GM18951 (cell line): ENCODE results near the gene MMD.
A peak's percentile ranks its signal among the peaks of the same experiment; 100 is the strongest.
"Not testable (repeated sequence)": the region's sequence is repeated elsewhere in the genome, so short reads cannot be mapped to it uniquely, and the experiment has no call there.

Source experiments
- POLR2A ChIP-seq: IDR thresholded peaks from 4 replicates; pipeline ENCODE4 v1.6.1; 2011; ENCODE audit warnings: mild to moderate bottlenecking; ENCODE audit not compliant: insufficient read length, insufficient read depth; ENCODE audit errors: extremely low read depth
- in situ Hi-C: fragments of 300-500 bp; cut with MboI; formaldehyde crosslinking; loops from one replicate; pipeline ENCODE4 v1.12.0; 2022; ENCODE audit warnings: low sequenced_read_pairs, mixed read lengths, inconsistent platforms; ENCODE audit not compliant: unreplicated experiment

The MMD gene, protein sequence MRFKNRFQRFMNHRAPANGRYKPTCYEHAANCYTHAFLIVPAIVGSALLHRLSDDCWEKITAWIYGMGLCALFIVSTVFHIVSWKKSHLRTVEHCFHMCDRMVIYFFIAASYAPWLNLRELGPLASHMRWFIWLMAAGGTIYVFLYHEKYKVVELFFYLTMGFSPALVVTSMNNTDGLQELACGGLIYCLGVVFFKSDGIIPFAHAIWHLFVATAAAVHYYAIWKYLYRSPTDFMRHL

DNA sequence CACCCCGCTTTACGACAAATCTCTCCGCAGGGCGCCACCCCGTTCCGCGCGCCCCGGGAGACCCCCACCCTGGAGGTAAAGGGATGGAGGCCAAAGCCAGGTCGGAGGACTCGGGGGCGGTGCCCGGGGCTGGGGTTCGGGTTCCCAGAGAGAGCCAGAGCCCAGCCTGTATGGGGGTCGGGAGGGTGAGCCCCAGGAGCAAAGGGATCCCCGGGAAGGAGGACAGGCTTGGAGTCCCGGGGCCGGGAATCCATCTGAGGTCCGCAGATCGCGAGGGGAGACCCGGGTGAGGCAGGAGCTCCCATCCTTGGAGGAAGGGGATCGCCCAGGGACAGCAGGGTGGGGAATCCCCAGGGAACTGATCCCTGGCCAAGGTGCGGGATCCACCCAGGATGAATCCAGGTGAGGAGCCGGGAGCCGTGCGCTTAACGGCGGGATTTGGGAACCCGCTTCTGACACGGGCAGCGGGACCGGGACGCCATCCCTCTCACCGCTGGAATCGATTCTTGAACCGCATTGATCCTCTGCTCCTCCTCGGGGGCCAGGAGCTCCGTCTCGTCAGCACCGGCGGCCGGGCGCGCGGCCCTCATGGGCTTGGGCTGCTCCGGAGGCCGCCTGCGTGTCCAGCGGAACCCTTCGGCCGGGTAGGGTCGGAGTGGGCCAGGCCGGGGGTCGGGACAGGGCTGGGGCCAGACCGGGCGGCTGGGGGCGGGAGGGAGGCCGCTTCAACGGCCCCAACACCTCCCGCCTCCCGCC lies at the start of gene MMD:
Gene MMD, minus strand, starts transcription at position 657 of the 756 bp plus-strand sequence. Its CDS starts 140 bp downstream, at position 517.
- TF ChIP-seq POLR2A, result peak; percentile 51
- in situ Hi-C loops, result no loop called here

DNA sequence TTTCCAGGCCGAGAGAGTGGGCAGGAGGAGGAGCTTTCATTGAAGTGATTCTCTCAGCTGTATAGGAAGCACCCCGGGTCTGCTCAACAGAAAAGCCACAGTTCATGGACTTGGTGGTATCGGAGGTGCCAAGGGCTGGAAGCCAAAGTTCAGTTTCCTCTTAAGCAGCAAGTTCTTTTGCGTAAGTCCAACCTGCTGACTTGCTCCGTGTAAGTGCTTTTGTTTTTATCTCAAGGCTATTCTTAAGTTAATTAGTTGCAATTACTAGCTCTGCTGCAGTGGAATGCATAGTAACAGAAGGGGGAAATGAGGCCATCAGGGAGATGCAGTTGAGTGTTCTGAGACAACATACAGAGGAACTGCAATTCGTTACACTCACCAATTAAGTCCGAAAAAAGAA lies 45.0 kb upstream of the MMD start:
- no peak for TF ChIP-seq POLR2A
- in situ Hi-C loops, result no loop called here

DNA sequence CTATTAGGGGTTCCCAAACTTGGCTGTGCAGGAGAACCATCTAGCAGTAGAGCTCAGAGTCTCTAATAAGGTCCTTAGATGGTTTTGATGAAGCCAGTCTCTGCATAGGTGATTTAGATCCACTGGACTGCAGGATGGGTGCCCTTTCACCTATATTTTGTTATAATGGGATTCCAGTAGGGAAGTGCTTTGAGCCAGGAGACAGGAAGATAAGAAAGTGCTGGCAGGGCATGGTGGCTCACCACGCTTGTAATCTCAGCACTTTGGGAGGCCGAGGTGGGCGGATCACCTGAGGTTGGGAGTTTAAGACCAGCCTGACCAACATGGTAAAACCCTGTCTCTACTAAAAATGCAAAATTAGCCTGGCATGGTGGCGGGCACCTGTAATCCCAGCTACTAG lies 44.1 kb upstream of the MMD start:
- in situ Hi-C loops, result not testable (repeated sequence)

GRCh38 chr17:55463600-55463999 lies 42.0 kb upstream of the MMD start:
- no peak for TF ChIP-seq POLR2A
- in situ Hi-C loops, result no loop called here

DNA sequence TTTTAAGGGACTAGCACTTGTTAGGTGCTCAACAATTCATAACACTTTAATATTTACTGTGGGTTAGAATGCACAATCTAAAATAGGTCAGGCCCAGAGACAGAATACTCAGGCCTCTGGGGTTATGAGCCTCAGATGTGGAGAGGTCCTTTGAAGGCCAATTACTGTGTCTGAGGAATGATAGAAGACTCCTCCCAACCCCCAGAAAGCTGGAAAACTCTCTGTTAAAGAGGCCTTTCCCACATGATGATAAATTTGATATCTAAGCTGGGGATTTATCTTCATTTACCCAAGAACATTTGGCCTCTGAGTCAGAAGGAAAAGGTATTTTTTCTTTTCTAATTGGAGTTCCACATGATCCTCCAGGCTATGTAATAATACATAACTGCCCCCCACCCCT lies 41.1 kb upstream of the MMD start:
- in situ Hi-C loops, result no loop called here
- TF ChIP-seq POLR2A, result no peak

- TF ChIP-seq POLR2A, result no peak
- in situ Hi-C loops, result no loop called here
These were observed 40.6 kb upstream of the MMD start for GRCh38 chr17:55462234-55462633.

DNA sequence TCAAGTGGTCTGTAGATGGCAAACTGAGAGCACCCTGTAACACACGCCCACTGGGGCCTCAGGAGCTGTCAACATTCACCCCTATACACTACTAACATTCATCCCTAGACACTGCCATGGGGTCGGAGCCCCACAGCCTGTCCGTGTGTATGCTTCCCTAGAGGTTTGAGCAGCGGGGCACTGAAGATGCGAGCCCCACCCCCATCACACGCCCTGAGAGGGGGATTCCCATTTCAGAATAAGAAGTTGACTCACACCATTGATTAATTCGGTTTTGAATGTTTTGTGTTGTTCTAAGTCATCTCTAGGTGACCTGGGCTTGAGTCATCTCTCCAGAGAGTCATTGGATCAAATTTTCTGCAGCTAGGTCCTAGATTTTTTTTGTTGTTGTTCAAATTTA lies 37.3 kb upstream of the MMD start:
- TF ChIP-seq POLR2A, result no peak
- in situ Hi-C loops, result no loop called here

DNA sequence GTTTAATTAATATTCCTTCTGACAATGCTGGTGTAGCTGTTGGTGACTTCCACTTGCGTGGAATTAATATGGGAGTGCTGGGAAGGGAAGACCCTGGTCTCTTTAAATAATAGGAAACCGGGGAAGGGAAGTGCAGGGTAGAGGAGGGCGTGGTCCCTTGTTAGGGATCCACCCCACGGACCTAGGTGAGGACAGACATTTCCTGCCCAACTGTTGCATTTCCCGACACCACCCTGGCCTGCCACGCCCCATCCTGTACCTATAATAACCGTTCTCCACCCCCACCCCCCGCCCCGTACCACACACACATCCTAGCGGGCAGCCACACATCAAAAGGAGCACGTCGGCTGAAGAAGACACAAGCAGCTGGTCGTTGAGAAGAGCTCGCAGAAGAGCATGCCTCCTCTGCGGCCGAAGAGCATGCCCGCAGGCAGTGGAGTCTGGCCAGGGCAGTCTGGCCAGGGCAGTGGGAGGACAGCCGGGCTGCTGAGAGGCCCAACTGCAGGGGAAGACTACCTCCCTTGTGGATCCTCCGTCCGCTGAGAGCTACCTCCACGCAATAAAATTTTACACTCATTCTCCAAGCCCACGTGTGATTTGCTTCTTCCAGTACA lies 36.8 kb upstream of the MMD start:
- no peak for TF ChIP-seq POLR2A
- in situ Hi-C loops, result no loop called here

DNA sequence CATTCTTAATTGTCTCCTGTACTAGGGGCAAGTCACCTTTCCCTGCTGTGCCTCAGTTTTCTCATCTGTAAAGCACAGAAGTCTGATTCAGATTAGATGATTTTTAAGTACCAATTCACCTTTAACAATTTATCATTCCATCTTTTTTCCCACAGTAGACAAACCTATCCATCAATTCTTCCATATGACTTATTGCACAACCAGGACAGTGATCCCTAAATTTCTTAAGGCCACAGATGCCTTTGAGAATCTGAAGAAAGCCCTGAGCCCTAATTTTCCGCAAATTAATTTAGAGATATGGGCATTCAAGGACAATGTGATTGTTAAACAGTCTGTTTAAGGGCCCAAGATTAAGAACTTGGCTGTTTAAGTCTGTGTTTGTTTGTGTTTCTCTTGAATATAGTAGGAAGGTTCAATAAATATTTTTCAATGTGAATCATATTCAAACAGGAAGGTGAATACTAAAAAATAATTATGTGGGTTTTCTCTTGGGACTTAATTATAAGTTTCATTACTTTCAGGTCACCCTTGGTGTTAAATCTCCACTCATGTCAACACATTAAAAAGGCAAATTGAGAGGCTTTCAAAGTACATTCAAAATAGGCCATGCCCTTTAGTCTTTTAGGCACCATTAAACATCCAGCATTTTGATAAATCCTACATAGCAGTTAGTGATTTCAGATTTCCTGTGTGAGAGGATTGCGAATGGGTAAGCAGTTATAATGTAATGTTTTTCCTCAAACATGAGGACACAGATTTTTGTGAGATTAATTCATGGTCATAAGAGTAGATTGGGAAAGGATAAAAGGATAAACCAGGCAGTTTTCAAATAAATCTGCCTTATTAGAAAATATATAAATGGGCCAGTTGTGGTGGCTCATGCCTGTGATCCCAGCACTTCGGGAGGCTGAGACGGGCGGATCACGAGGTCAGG lies 34.9 kb upstream of the MMD start:
- TF ChIP-seq POLR2A, result no peak
- in situ Hi-C loops, result no loop called here

DNA sequence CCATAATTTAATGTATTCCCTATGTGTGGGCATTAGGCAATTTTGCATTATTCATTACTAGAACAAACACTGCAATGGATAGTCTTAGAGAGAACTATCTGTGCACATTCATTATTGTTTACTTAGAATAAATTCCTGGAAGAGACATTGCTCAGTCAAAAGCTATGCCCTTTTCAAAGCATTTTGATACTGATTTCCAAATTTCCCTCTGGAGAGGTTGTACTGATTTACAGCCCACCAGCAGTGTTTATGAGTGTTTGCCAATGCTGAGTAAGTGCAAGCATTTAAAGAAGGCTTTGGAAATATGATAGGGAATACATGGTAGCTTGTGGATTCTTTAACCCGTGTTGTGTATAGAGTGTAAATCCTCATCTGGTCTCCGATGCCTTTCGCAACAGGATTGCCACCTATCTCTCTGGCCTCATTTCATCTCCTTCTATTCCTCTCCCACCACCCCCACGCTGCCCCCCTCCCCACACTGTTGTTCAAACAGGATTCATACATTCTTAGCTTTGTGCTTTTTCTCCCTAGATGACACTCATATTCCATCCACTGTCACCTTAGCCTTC lies 33.4 kb upstream of the MMD start:
- in situ Hi-C loops, result no loop called here
- TF ChIP-seq POLR2A, result no peak

GRCh38 chr17:55453839-55454557 lies 32.4 kb upstream of the MMD start:
- in situ Hi-C loops, result no loop called here
- TF ChIP-seq POLR2A, result no peak

- in situ Hi-C loops, result no loop called here
- TF ChIP-seq POLR2A, result no peak
These were observed 30.6 kb upstream of the MMD start for GRCh38 chr17:55452139-55452790.
